H1 (cell line): ENCODE data around the gene AMN. TPM values are rescaled to one million over a fixed set of nuclear protein-coding genes. Genes with fewer than 3 reads are reported as not detected.

Source experiments
- CTCF ChIA-PET: fragments of 300-600 bp; sonication (Branson Sonifier 250); formaldehyde crosslinking; loops from one replicate; lab custom pipeline; 2021; ENCODE audit not compliant: partially characterized antibody; lab: Charles Lee
- POLR2A ChIA-PET: fragments of 300-600 bp; sonication (Branson Sonifier 250); formaldehyde crosslinking; loops from one replicate; lab custom pipeline; 2021; ENCODE audit warnings: inconsistent platforms; ENCODE audit not compliant: partially characterized antibody; lab: Charles Lee
- DNase-seq, 2 experiments: peaks; one replicate each; pipeline versions ENCODE4 v3.0.0 to v3.0.0-alpha.2; 2010 to 2022; ENCODE audit warnings: low spot score in 2 of 2, low read depth in 1 of 2, mixed read lengths in 1 of 2
- FAIRE-seq: peaks from 2 replicates; lab custom pipeline; 2011; peaks lifted over from hg19 to GRCh38; lab: Jason Lieb, UNC
- H2AFZ ChIP-seq: 2 replicates; pipeline ENCODE4 v1.8.1; 2012; ENCODE audit warnings: low read length, inconsistent platforms
- H2AK5ac ChIP-seq: 2 replicates; pipeline ENCODE4 v1.6.1; 2013; ENCODE audit warnings: low read depth, low read length
- H2BK120ac ChIP-seq: replicated peaks from 2 replicates; pipeline ENCODE3; 2013; ENCODE audit warnings: low read depth, low read length, inconsistent platforms
- H2BK12ac ChIP-seq: 2 replicates; pipeline ENCODE4 v1.6.1; 2013; ENCODE audit warnings: low read depth, low read length
- H2BK15ac ChIP-seq: 2 replicates; pipeline ENCODE4 v1.6.1; 2013; ENCODE audit warnings: low read length
- H2BK20ac ChIP-seq: 2 replicates; pipeline ENCODE4 v1.6.1; 2013; ENCODE audit warnings: low read length
- H2BK5ac ChIP-seq: 2 replicates; pipeline ENCODE4 v1.6.1; 2013; ENCODE audit warnings: low read depth, low read length
- H3K14ac ChIP-seq: 2 replicates; pipeline ENCODE4 v1.6.1; 2013; ENCODE audit warnings: inconsistent platforms; ENCODE audit not compliant: insufficient read length
- H3K18ac ChIP-seq: 2 replicates; pipeline ENCODE4 v1.6.1; 2013; ENCODE audit warnings: low read length; ENCODE audit errors: extremely low read depth
- H3K23ac ChIP-seq: 2 replicates; pipeline ENCODE4 v1.6.1; 2013; ENCODE audit warnings: inconsistent platforms; ENCODE audit not compliant: insufficient read length
- H3K23me2 ChIP-seq: 2 replicates; pipeline ENCODE4 v1.6.1; 2013; ENCODE audit warnings: low read depth, low read length
- H3K27ac ChIP-seq: 2 replicates; pipeline ENCODE4 v1.6.1; 2011; ENCODE audit warnings: low read depth, low read length, inconsistent platforms
- H3K27me3 ChIP-seq, 4 experiments: replicated peaks in 1 of 4; 1 replicate in 1 of 4; 2 replicates in 3 of 4; pipeline versions ENCODE4 v1.6.1 to v1.8.1; 2011 to 2013; ENCODE audit warnings: low read length in 3 of 4, mild to moderate bottlenecking in 3 of 4, inconsistent platforms in 2 of 4, mixed read lengths in 2 of 4, moderate library complexity in 1 of 4; ENCODE audit not compliant: control insufficient read depth in 3 of 4, insufficient read depth in 3 of 4; ENCODE audit errors: extremely low read depth in 1 of 4
- H3K36me3 ChIP-seq, 4 experiments: 2 replicates each; pipeline versions ENCODE4 v1.6.1 to v1.8.1; 2011 to 2013; ENCODE audit warnings: mild to moderate bottlenecking in 4 of 4, low read length in 3 of 4, moderate library complexity in 2 of 4, control low read depth in 1 of 4, inconsistent platforms in 1 of 4; ENCODE audit not compliant: insufficient read depth in 4 of 4, control insufficient read depth in 2 of 4
- H3K4ac ChIP-seq: replicated peaks from 2 replicates; pipeline ENCODE3; 2013; ENCODE audit warnings: low read length, low read depth, mixed read lengths, inconsistent platforms; ENCODE audit not compliant: insufficient read length
- H3K4me1 ChIP-seq, 4 experiments: replicated peaks in 1 of 4; 1 replicate in 1 of 4; 2 replicates in 3 of 4; pipeline versions ENCODE4 v1.6.1 to v1.8.1; 2011 to 2013; ENCODE audit warnings: low read length in 3 of 4, inconsistent platforms in 2 of 4, mixed read lengths in 1 of 4; ENCODE audit not compliant: insufficient read depth in 4 of 4, control insufficient read depth in 3 of 4
- H3K4me2 ChIP-seq, 2 experiments: 2 replicates each; pipeline versions ENCODE4 v1.6.1 to v1.8.1; 2011 to 2013; ENCODE audit warnings: low read depth in 2 of 2, low read length in 2 of 2, control low read depth in 1 of 2, inconsistent platforms in 1 of 2, mild to moderate bottlenecking in 1 of 2; ENCODE audit not compliant: insufficient read depth in 1 of 2
- H3K4me3 ChIP-seq, 4 experiments: fragments of 200-600, 300-600 bp in 1 of 4; sonication (generic), shearing (Covaris generic), sonication (Bioruptor Twin) in 1 of 4; 2 replicates each; pipeline versions ENCODE4 v1.5.1 to v1.8.1; 2011 to 2016; ENCODE audit warnings: low read length in 4 of 4, low read depth in 3 of 4, control low read depth in 2 of 4, inconsistent platforms in 2 of 4, mild to moderate bottlenecking in 2 of 4, mixed read lengths in 1 of 4, moderate library complexity in 1 of 4; ENCODE audit not compliant: insufficient read depth in 2 of 4; ENCODE audit errors: extremely low read depth in 1 of 4
- H3K56ac ChIP-seq: replicated peaks from 2 replicates; pipeline ENCODE3; 2013; ENCODE audit warnings: low read depth, mild to moderate bottlenecking, mixed read lengths, low read length, inconsistent platforms; ENCODE audit not compliant: insufficient read length
- H3K79me1 ChIP-seq: 2 replicates; pipeline ENCODE4 v1.6.1; 2013; ENCODE audit warnings: low read depth, low read length, control low read depth
- H3K79me2 ChIP-seq, 2 experiments: 2 replicates each; pipeline versions ENCODE4 v1.6.1 to v1.8.1; 2012 to 2013; ENCODE audit warnings: low read length in 2 of 2, mild to moderate bottlenecking in 2 of 2, inconsistent platforms in 1 of 2; ENCODE audit not compliant: insufficient read depth in 2 of 2, control insufficient read depth in 1 of 2
- H3K9ac ChIP-seq, 4 experiments: replicated peaks in 1 of 4; 1 replicate in 1 of 4; 2 replicates in 3 of 4; pipeline versions ENCODE4 v1.6.1 to v1.8.1; 2011 to 2013; ENCODE audit warnings: low read depth in 3 of 4, low read length in 3 of 4, control low read depth in 2 of 4, mild to moderate bottlenecking in 2 of 4, moderate library complexity in 2 of 4, inconsistent platforms in 1 of 4; ENCODE audit errors: extremely low read depth in 1 of 4
- H3K9me3 ChIP-seq, 2 experiments: 2 replicates each; pipeline versions ENCODE4 v1.6.1 to v1.8.1; 2012 to 2013; ENCODE audit warnings: mild to moderate bottlenecking in 2 of 2, moderate library complexity in 2 of 2, control low read depth in 1 of 2, inconsistent platforms in 1 of 2, low read depth in 1 of 2, low read length in 1 of 2, mixed read lengths in 1 of 2; ENCODE audit not compliant: insufficient read depth in 2 of 2
- H4K20me1 ChIP-seq, 2 experiments: replicated peaks in 1 of 2; 2 replicates each; pipeline versions ENCODE3 to v1.8.1; 2011 to 2013; ENCODE audit warnings: inconsistent platforms in 2 of 2, low read length in 2 of 2, mild to moderate bottlenecking in 1 of 2; ENCODE audit not compliant: insufficient read depth in 2 of 2, control insufficient read depth in 1 of 2
- H4K5ac ChIP-seq: 2 replicates; pipeline ENCODE4 v1.6.1; 2013; ENCODE audit warnings: low read length, low read depth, mixed read lengths, inconsistent platforms; ENCODE audit not compliant: insufficient read length
- H4K8ac ChIP-seq: 2 replicates; pipeline ENCODE4 v1.8.0; 2013; ENCODE audit warnings: mild to moderate bottlenecking, moderate library complexity, low read length, inconsistent platforms; ENCODE audit not compliant: insufficient read depth; ENCODE audit errors: extremely low read depth
- H4K91ac ChIP-seq: replicated peaks from 2 replicates; pipeline ENCODE3; 2013; ENCODE audit warnings: low read length, mixed read lengths, inconsistent platforms; ENCODE audit not compliant: insufficient read length
- ASH2L ChIP-seq: fragments of 200-600, 300-600 bp; sonication (generic); IDR thresholded peaks from one replicate; pipeline ENCODE4 v1.7.1; 2017; ENCODE audit warnings: low read length
- BACH1 ChIP-seq: IDR thresholded peaks from 2 replicates; pipeline ENCODE4 v1.6.1; 2012; ENCODE audit warnings: low read length, improper control_type of control experiment
- CHD1 ChIP-seq: IDR thresholded peaks from 2 replicates; pipeline ENCODE4 v1.6.1; 2012; ENCODE audit warnings: low read depth, low read length, improper control_type of control experiment
- CHD2 ChIP-seq: IDR thresholded peaks from 2 replicates; pipeline ENCODE4 v1.6.1; 2012; ENCODE audit warnings: low read length, improper control_type of control experiment
- EP300 ChIP-seq, 2 experiments: IDR thresholded peaks; 1 replicate in 1 of 2; 2 replicates in 1 of 2; pipeline ENCODE4 v1.6.1; 2011 to 2012; ENCODE audit warnings: low read depth in 2 of 2, low read length in 2 of 2, mild to moderate bottlenecking in 2 of 2, borderline replicate concordance in 1 of 2, inconsistent platforms in 1 of 2, moderate library complexity in 1 of 2
- PHF8 ChIP-seq: fragments of 200-600 bp; sonication (generic); conservative IDR thresholded peaks from 2 replicates; pipeline ENCODE4 v1.7.1; 2012; ENCODE audit warnings: low read depth, mild to moderate bottlenecking, inconsistent platforms, low read length, moderate library complexity
- RBBP5 ChIP-seq: IDR thresholded peaks from 2 replicates; pipeline ENCODE4 v1.7.1; 2012; ENCODE audit warnings: low read depth, mild to moderate bottlenecking, inconsistent platforms, low read length, moderate library complexity, borderline replicate concordance
- SIX5 ChIP-seq: IDR thresholded peaks from 2 replicates; pipeline ENCODE4 v1.6.1; 2011; ENCODE audit warnings: mild to moderate bottlenecking, low read depth, low read length
- TAF7 ChIP-seq: optimal IDR thresholded peaks from 2 replicates; pipeline ENCODE3; 2011; ENCODE audit warnings: low read depth, mild to moderate bottlenecking, inconsistent platforms, low read length, moderate library complexity, borderline replicate concordance
- TCF12 ChIP-seq: IDR thresholded peaks from 2 replicates; pipeline ENCODE4 v1.6.1; 2011; ENCODE audit warnings: low read depth, mild to moderate bottlenecking, low read length
- TEAD4 ChIP-seq: IDR thresholded peaks from 2 replicates; pipeline ENCODE4 v1.6.1; 2012; ENCODE audit warnings: low read depth, low read length, inconsistent platforms, mixed read lengths
- WGBS, 2 experiments: shearing (Covaris generic) in 1 of 2; methylation state at CpG; one replicate each; pipeline versions ENCODE4 v1.1.6 to v1.1.7; 2013 to 2015; ENCODE audit warnings: low lambda C conversion rate in 2 of 2, mixed read lengths in 2 of 2, inconsistent platforms in 1 of 2, low coverage in 1 of 2, missing lambda C conversion rate in 1 of 2; ENCODE audit not compliant: insufficient replicate concordance in 2 of 2, insufficient coverage in 1 of 2, insufficient read length in 1 of 2; ENCODE audit errors: extremely low coverage in 1 of 2, missing lambda C conversion rate in 1 of 2; 5-methylcytosine and 5-hydroxymethylcytosine counted together
- polyA plus RNA-seq, 7 experiments: library from polyadenylated mRNA; depleted of rRNA in 3 of 7; stranded (reverse) in 5 of 7; unstranded in 2 of 7; fragments of >200 nt in 5 of 7; fragments of 200-250 nt in 2 of 7; gene quantifications; 1 replicate in 5 of 7; 2 replicates in 1 of 7; 4 replicates in 1 of 7; pipeline versions ENCODE4 v1.2.1 to v1.2.3, GENCODE V29; 2011 to 2013; ENCODE audit warnings: missing spikeins in 2 of 7, mixed read lengths in 2 of 7
- total RNA-seq: library from RNA; stranded (reverse); fragmentation: NEBNext Ultra II Directional; extraction: Animal tissue kit (Norgen Biotek cat#: 25700); gene quantifications from 2 replicates; pipeline ENCODE4 v1.2.1, GENCODE V29; 2021
- TF ChIP-seq, protein P1 (sequence below): IDR thresholded peaks from 2 replicates; pipeline ENCODE4 v1.6.1; 2012; ENCODE audit warnings: low read length, inconsistent platforms

AMN gene
- total and polyA plus RNA-seq, 2 of the 8 experiments (the other 6 are each of a cell fraction or from before 2014, with no cell fraction given): 0.77 to 1.5 TPM

DNA sequence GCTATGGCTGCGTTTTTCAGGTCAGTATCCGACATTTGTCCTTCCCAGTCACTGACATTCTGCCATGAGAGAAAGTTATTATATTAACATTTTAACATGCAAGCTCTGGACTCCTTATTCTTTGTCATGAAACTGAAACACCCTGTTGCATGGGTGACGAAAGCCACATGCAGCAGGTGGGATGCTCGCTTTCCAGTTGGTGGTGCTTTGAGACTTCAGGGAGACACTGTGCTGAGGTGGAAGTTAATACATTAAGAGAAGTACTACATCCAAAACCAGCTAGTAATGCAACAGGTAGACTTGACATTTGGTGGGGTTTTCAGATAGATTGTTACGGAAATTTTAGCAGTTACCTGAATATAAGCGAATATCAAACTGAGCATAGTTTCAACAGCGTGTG, 32.8 kb upstream of the AMN start:
- Histone ChIP-seq H3K79me1 (no peaks in the 10 kb centered on the region), H3K4me3 (no peak overlapping the region), H3K4me1 (0 out of 7 replicates have a peak, but pooled peaks cover 0 to 4% (median 0%) of the 10 kb centered on the region in 4 experiments), H3K27ac (no peak overlapping the region), H3K56ac (no peak overlapping the region), H2AK5ac (no peak overlapping the region), H4K91ac (no peak overlapping the region), H3K23ac (no peak overlapping the region), H3K23me2 (no peaks in the 10 kb centered on the region), H3K4ac (no peak overlapping the region), H3K27me3 (no peaks in the 10 kb centered on the region), H3K36me3 (no peaks in the 10 kb centered on the region), H4K8ac (no peak overlapping the region), H3K4me2 (no peak overlapping the region), H3K18ac (no peak overlapping the region), H3K79me2 (no peaks in the 10 kb centered on the region), H2BK12ac (no peak overlapping the region), H3K9ac (no peak overlapping the region), H4K20me1 (peaks cover 0 to 2% of the 10 kb centered on the region in 2 experiments), H2BK120ac (no peak overlapping the region), H3K14ac (no peak overlapping the region), H3K9me3 (no peaks in the 10 kb centered on the region), H4K5ac (no peak overlapping the region), H2BK5ac (no peak overlapping the region; the same call in 1 of the 2 replicates), H2AFZ (no peak overlapping the region), H2BK20ac (no peak overlapping the region)
- FAIRE-seq (no peak), DNase-seq (no peak)
- 90% methylated on average over 7 of the region's 7 CpGs; no CpG with 5 or more reads in 1 of the 2 experiments for WGBS, 2 experiments
- CTCF ChIA-PET: interaction anchor here (1.2 to 2.7 kb wide), 2 partner anchors 11 to 20 kb away, joined by 3 to 14 read pairs; no protein-coding TSS in a partner anchor
- POLR2A ChIA-PET: no interaction called here
- TF ChIP-seq SIX5 (no peak), TEAD4 (no peak), ASH2L (no peak), PHF8 (no peak), TAF7 (no peak), EP300 (IDR thresholded peaks at IDR 0.05; ENCODE audit: borderline replicate concordance in 1 of 2, low read depth in 2 of 2, low read length in 2 of 2) (no peak), RBBP5 (no peak), TCF12 (no peak), BACH1 (no peak), CHD1 (no peak), CHD2 (no peak)
- TF ChIP-seq, protein P1, sequence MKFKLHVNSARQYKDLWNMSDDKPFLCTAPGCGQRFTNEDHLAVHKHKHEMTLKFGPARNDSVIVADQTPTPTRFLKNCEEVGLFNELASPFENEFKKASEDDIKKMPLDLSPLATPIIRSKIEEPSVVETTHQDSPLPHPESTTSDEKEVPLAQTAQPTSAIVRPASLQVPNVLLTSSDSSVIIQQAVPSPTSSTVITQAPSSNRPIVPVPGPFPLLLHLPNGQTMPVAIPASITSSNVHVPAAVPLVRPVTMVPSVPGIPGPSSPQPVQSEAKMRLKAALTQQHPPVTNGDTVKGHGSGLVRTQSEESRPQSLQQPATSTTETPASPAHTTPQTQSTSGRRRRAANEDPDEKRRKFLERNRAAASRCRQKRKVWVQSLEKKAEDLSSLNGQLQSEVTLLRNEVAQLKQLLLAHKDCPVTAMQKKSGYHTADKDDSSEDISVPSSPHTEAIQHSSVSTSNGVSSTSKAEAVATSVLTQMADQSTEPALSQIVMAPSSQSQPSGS: no peak
- TF ChIP-seq, all 59 proteins: peak for 0
- no peak overlapping the region for H2BK15ac ChIP-seq
